Measurements from ENCODE around the gene MAN1A2. TPM values are rescaled to one million over a fixed set of nuclear protein-coding genes. Genes with fewer than 3 reads are reported as not detected.
A peak's percentile ranks its signal among the peaks of the same experiment; 100 is the strongest.

Gene MAN1A2
- total RNA-seq, 1 donor from 2014 or later, result 32.8 TPM

DNA sequence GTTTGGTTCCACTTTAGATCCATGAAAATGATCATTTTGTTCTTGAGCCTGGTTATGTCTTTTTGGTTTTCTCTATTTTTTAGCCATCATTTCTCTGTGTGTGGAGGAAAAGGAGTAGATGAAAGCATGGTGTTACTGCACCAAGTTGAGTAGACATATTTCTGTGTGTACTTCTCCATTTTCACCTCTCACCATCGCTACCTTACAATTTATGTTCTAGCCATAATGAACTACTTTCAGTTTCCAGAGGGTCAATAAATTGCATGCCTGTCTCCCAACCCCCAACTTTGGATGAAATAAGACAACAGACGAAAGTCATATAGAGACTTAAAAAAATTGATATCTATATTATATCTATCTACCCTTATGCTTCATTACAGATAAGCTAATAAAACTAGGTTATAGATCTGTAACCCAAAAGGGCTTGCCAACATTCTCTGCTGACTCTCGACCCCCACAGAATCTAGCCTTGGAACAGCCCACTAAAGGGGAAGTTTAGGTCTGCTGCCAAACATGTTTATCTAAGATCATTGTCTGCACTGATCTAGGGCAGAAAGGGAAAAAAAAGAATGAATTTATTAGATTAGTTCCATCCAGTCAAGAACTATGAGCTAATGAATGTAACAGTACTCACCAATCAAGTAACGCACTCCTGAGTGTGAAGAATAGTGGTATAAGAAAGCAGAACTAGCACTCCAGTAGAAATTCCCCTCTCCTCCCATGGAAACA lies 7.5 kb upstream of the MAN1A2 start:
- ATAC-seq (no peak), DNase-seq (ENCODE audit: low spot score) (no peak)

DNA sequence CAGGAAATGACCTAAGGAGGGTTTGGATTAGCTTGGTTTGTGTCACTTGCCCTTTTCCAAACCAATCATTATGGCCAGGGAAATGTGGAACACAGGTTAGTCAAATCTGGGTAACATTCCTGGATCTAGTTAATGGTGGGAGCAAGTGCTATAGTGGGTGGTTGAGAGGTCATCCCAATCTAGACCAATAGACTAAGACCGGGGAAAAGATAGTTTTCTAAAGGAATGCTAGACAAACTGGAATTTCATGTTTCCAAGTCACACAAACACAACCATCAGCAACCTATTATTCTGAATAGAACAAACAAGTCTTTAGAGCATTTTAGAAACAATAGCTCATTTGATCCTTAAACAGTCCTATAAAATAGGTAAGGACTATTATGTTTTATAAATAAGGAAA lies 4.3 kb upstream of the MAN1A2 start:
- no peak for ATAC-seq
- DNase-seq (ENCODE audit: low spot score), result no peak

DNA sequence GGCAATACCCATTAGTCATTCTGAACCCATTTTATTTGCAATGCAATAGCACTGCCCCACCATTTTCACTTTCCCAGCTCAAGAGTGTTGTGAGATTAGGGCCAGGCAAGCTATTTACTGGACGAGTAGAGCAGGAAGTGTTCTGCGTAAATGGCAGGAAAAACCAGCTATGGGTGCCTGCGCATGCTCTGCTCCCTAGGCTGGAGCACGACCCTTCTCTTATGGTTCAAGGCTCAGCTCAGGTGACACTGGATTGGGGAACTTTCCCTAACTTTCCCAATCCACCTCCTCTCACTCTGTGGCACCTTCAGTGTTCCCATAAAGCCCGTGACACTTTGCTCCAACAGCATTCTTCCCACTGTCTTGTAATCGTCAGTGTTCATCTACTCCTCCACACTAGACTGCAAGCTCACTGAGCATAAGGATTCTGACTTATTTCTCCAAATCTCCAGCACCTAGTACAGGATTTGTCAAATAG lies 3.6 kb upstream of the MAN1A2 start:
- no peak for ATAC-seq
- no peak for DNase-seq (ENCODE audit: low spot score)

DNA sequence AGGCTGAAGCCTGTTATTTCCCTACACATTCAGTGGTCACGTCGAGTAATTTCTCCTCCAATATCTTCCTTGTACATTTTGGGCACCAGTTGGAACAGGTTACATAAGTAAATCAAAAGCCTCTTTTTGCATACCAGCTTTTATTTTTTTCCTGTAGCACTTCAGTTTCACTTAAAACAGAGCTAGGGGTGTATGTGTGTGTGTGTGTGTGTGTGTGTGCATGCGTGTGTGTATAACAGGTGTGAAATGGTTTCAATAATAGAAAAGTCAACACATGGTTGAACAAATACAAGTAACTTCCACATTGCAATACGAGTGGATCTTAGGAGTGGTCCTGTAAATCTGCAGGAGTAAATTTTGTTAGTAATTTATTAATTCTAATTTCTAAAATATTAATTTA lies 3.0 kb upstream of the MAN1A2 start:
- ATAC-seq (no peak), DNase-seq (ENCODE audit: low spot score) (no peak)

DNA sequence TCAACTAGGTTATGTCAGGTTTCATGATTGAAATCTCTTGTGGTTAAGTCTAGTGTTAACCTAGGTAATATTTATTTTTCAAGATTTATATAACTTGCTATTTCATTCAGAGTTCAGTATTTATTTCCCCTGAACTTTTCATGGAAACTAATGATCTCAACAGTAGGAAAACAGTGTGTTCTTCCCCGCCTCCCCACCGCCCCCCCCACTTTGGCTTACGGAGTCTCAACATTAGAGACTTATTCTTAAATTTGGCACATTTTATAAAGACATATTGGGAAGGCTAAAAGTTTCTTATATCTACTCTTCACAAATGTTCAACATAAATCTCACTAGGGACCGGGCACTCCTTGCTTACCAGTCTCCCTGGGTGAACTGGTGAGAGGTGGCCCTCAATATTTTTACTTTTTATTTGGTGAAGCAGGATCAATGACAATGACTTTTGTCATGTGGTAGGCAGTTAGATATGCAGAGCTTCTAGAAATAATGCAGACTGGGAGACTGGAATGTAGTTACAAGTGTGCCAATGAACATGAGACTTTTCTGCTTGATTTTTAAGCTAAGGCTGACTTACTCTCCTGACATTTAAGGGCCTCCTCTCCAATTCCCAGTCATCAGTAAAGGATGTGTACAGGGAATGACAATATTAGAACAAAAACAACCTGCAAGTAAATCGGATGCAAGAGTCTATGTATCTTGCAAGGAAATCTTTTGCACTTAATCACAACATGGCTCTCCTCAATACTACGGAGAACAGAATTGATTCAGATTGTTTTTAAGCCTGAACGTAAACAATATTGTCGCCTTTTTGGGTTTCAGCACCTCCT lies 1.7 kb upstream of the MAN1A2 start:
- no peak for DNase-seq (ENCODE audit: low spot score)
- no peak for ATAC-seq

DNA sequence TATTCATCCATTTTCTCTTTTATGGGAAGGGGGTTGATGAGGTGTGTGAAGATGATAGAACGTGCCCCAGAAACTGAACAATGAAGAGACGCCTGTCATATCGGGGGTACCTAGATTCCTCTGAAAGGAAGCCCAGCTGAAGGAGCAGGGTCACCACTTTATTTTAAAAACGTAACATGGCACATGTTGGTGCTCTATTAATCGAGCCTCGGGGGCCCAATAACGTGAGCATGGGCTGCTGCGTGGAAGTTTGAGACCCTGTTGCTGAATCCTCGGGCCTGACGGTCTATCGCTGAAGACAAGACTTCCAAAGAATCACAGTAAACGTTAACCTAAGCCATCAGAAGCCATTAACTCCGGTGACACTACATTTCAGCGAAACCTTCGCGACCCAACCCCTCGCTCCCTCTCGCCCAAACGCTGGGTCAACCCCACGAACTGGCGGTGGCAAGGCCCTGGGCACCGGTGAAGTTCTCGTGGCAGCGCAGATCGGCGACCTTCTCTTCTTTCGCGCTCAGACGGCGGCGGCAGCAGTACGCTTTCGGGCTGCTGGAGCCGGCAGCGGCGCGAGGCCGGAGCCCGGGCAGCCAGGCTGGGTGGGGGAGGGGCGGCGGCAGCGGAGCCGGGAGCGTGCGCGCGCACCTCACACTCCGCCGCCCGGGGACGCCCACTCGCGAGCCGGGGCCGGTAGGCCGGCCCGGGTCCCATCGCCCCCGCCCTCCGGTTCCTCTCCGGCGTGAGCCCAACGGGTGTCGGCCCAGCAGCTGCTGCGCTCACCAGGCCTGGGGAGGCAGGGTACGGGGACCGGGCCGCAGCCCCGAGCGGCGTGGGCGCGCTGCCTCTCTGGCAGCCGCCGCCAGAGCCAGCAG lies 838 bp upstream of the MAN1A2 start:
- ATAC-seq (peak; percentile 82), DNase-seq (ENCODE audit: low spot score) (peak; percentile 92)

DNA sequence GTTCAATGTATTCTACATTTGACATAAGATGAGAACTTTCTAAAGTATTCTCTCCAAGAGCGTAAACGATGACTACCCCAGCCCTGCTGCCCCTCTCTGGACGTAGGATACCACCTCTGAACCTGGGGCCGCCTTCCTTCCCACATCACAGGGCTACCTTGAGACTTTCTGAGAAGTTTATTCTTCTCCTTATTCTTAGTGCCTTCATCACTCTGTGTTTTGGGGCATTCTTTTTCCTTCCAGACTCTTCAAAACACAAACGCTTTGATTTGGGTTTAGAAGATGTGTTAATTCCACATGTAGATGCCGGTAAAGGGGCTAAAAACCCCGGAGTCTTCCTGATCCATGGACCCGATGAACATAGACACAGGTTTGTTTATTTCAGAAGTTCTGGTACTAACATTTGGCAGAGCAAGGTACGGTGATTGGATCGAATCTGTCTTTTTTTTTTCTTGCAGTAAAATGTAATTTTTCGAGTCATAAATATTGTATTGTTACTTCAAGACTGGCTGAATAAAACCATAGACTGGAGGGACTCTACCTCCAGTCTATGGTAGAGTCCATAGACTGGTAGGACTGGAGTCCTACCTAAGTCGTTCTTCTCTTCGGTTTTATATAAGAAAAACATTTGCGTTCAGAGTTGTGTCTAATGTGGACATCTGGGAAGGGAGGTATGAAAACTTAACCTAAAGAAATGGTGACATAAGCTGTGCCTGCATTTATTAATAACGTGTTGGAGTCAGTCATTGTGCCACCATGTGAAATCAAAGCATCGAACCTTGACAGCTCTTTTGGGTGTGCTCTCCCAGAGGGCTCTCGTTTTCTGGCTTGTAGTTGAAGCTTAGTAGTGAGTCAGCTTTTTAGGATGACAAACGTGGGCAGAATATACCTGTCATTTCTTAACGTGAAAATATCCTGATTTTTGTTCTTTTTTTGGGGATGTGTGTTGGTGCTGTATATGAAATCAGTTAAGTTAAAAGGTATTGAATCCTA lies 1.2 kb downstream of the MAN1A2 start:
- no peak for DNase-seq (ENCODE audit: low spot score)

DNA sequence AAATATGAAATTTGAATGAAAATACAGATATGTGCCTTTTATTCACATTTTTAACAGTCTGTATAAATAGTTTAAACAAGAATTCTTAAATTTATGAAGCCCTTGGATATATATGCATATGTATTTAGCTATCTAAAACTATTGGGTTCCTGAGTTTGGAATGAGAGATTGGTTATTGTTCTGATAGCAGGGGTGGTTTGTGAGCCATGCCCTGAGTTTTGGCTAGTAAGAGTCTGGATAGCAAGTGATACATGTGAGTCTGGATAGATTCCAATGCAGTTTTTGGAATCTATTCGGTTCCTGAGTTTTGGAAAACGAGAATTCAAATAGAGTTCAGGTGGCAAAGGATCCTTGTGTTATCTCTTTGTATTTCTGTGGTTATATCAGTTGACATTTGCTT lies 2.8 kb downstream of the MAN1A2 start:
- no peak for DNase-seq (ENCODE audit: low spot score)
- ATAC-seq, result no peak

More for the DNA sequence above, 1.2 kb downstream of the MAN1A2 start:
- peak; percentile 9 for ATAC-seq

DNA sequence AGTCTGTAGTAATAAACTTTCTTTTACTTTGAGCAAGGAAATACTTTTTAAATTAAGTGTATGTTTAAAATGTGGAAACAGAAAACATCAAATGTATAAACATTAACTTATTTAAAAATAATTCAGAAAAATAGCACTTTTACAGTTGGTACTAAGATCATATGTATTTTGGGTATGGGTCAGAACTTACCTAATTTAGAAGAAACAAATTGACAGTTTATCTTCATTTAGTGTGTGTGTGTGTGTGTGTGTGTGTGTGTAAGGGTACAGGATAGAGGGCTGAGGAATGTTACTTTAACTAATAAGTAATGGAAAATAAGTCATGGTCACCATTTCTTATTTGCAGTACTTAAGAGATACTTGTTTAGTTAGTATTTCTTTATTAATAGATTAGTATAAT lies 3.3 kb downstream of the MAN1A2 start:
- DNase-seq (ENCODE audit: low spot score) (no peak), ATAC-seq (no peak)

DNA sequence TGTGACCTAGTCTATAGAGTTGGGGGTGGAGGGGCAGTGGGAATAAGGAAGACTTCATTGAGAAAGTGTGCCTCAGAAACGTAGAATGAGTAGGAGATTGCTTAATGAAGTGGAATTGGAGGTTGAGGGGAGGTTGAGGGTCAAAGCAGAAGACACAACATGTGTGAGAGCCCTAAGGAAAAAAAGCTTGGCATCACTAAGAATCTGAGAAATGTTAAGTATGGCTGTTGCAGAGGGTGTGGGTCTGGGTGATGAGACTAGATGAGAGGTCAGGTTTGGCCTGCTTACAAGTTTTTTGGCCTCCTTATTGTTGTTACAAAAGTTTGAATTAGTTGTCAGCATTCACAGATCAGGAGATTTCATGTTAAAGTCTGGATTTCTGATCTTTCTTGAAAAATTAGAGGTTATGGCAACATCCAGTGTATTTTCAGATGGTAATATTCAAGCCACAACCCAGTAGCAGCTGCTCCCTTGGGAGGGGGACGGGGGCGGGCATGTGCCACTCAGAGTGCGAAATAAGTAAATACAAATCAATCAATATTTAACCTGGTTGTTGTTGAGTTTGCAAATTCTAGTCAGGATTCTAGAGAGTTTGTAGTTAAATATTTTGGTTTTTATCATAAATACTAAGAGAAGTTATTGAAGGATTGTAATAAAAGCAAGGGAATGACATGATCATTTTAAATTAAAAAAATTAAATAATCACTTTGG lies 4.3 kb downstream of the MAN1A2 start:
- DNase-seq (ENCODE audit: low spot score) (peak; percentile 61), ATAC-seq (peak; percentile 24)

DNA sequence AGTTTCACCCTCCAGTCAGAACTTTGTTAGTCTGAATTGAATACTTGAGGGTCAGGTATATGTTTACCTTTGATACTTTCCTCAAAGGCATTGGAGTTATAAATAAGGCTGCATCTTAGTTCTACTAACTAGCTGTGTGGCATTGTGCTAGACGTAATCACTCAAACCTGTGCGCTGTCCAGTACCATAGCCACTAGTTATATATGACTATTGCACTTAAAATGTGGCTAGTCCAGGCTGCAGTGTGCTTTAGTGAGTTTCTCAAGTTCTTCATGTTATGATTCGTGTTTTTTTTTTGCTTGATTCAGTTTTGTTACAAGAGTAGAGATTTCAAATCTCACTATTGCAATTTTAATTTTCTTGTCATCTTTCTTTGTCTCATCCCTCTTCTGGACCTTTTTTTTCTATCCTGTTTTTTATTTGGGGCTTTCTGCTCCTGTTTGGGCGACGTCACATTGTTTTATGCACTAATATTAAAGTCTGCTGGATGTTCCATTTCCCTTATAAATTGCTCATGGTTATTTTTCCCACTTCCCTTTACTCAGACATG lies 5.7 kb downstream of the MAN1A2 start:
- ATAC-seq (no peak), DNase-seq (ENCODE audit: low spot score) (no peak)

DNA sequence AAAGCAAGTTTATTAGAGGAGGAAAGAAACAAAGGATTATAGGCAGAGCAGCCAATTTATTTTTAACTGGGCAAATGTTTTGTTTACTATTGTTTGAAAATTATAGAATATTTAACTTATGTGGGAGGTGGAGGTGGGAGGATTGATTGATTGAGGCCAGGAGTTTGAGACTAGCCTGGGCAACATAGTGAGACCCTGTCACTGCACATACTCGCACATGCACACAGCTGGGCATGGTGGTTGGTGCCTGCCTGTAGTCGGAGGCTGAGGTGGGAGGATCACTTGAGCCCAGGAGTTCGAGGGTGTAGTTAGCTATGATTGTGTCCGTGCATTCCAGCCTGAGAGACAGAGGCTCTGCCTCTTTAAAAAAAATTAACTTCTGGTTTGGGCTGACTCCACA lies 6.7 kb downstream of the MAN1A2 start:
- no peak for DNase-seq (ENCODE audit: low spot score)
- ATAC-seq, result no peak

DNA sequence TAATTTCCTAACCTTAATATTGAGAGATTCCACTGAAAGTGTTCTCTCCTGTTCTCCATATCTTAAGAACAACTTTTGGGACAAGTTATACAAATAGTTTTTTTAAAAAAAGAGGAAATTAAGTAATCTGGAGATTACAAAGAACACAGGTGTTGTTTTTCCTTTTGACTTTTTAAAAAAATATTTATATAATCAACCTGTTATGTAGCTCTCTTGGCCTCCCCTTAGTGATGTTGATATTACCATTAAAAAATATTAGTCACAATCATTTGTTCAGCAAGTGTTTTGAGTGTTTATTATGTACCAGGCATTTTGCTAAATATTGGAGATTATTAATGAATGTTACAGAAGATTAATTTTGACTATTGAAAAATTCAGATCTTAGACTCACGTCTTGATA lies 8.1 kb downstream of the MAN1A2 start:
- no peak for DNase-seq (ENCODE audit: low spot score)
- no peak for ATAC-seq

DNA sequence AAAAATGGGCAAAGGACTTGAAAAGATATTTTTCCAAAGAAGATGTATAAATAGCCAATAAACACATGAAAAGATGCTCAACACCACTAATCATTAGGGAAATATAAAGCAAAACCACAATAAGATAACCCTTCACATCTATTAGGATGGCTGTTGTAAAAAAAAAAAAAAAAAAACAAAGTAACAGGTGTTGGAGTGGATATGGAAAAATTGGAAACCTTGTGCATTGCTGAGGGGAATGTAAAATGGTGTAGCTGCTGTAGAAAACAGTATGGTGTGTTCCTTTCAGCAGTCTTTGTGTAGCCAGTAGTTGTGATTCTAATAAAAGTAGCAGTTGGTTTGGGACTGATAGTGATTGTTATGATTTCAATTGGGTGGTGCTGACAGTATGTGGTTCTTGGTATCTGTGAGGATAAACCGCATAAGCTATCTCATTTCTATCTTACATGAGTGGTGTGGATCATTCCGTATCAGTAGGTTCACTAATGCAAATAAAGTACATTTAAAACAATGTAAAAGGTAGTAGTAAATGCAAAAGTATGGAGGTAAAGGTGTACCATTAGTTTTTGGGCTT lies 19.9 kb downstream of the MAN1A2 start:
- ATAC-seq, result no peak

DNA sequence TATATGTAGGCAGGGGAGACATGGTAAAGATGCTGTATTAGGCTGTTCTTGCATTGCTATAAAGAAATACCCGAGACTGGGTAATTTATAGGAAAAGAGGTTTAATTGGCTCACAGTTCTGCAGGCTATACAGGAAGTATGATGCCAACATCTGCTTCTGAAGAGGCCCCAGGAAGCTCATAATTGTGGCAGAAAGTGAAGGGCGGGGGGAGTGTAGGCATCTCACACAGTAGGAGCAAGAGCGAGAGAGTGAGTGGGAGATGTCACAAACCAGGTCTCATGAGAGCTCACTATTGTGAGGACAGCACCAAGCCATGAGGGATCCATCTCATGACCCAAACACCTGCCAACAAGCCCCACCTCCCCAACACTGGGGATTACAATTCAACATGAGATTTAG lies 21.1 kb downstream of the MAN1A2 start:
- DNase-seq (ENCODE audit: low spot score) (no peak), ATAC-seq (no peak)

More for the DNA sequence above, 19.9 kb downstream of the MAN1A2 start:
- DNase-seq (ENCODE audit: low spot score), result no peak

DNA sequence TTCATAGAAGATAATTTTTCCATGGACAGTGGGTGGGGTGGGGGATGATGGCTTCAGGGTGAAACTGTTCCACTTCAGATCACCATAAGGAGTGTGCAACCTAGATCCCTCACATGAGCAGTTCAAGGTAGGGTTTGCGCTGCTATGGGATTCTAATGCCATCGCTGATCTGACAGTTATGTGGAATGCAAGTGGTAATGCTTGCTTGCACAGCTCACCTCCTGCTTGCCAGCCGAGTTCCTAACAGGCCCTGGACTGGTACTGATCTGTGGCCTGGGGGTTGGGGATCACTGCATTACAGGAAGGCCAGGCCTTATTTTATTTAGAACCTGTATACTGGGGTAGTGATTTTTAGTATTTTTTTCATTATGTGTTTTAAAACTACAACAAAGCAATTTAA lies 22.0 kb downstream of the MAN1A2 start:
- peak; percentile 66 for ATAC-seq
- DNase-seq (ENCODE audit: low spot score), result no peak

DNA sequence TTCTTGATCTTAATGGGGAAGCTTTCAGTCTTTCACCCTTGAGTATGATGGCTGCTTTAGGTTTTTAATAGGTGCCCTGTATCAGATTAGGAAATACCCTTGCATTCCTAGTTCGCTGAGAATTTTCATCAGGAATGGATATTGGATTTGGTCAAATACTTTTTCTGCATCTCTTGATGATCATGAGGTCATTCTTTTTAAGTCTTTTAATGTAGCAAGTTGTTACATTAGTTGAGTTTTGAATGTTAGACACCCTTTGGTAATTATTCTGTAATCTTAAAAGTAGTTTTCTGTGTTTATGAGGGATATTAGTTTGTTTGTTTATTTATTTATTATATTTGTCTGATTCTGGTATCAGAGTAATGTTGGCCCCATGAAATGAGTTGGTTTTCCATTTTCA lies 22.5 kb downstream of the MAN1A2 start:
- ATAC-seq (no peak), DNase-seq (ENCODE audit: low spot score) (no peak)

DNA sequence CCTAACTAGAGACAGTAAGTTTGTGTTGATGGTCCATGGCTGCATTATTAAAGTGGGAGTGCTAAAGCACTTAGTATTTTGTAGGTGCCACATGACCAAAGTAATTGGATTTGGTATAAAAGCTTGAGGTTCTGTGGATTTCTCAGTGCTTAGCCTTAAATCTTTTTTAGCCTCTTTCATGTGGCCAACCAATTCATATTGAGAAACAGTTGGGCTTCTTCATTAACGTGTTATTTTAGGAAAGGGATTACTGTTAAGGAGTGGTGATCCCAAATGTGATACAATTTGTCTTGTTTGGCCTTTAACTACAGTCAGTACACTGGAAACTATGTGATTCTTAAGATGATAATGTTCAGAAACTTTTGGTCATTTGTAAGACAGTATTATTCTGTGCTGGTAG lies 25.5 kb downstream of the MAN1A2 start:
- DNase-seq (ENCODE audit: low spot score), result no peak
- ATAC-seq, result no peak

DNA sequence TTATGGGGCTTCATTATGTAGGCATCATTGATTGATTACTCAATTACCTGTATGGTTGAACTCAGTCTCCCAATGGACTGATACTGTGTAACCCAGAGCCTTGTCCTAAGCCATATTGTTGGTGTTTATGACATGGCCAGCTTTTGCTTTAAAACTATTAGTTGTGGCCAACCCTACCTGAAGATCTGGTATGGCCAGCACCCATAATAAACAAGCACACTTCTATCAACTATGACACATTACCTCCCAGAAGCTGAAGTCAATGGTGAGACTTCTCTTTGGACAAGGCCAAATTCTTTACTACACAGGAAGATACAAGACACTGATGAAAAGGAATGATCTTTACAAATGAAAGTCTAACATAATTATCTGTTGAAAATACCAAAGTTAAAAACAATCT lies 28.8 kb downstream of the MAN1A2 start:
- peak; percentile 20 for ATAC-seq
- no peak for DNase-seq (ENCODE audit: low spot score)
